GM21529 (cell line): Measurements from ENCODE around the gene DCP1B.

Experiments used
- ATAC-seq: cut with Tn5 transposase; IDR thresholded peaks from one replicate; pipeline ENCODE4 v1.9.1; 2021; ENCODE audit not compliant: unreplicated experiment

Gene DCP1B

DNA sequence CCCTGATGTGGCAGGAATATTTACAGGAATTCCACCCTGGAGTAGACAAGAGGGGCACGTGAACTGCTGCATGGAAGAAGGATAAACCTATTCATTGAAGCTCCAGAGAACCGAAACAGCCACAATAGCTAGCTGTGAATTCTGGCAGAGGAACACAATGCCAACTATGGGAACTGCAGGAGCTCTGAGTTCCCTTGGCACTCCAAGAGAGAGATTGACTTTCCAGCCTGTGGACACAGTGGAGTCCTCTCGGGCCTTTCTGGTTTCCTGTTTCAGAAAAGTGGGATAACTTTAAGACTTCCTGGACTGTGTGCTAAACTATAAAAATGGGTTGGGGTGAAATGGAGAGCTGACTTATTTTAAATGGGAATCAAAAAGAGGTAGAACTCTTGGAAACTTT is 97.7 kb downstream of the DCP1B start:
- no peak for ATAC-seq

- ATAC-seq = no peak
Observed at GRCh38 chr12:1904875-1905274, 99.4 kb downstream of the DCP1B start.

DNA sequence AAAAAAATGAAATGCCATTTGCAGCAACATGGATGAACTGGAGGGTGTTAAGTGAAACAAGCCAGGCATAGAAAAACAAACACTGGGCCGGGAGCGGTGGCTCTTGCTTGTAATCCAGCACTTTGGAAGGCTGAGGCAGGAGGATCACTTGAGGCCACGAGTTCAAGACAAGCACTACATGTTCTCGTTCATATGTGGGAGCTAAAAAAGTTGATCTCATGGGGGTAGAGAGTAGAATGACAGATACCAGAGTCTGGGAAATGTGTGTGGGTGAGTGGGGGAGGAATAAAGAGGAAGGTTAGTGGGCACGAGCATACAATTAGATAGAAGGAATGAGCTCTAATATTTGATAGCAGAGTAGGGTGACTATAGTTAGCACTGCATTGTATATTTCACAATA is 107.3 kb downstream of the DCP1B start:
- ATAC-seq = no peak
